ENCODE measurements around the gene WDR44.

DNA sequence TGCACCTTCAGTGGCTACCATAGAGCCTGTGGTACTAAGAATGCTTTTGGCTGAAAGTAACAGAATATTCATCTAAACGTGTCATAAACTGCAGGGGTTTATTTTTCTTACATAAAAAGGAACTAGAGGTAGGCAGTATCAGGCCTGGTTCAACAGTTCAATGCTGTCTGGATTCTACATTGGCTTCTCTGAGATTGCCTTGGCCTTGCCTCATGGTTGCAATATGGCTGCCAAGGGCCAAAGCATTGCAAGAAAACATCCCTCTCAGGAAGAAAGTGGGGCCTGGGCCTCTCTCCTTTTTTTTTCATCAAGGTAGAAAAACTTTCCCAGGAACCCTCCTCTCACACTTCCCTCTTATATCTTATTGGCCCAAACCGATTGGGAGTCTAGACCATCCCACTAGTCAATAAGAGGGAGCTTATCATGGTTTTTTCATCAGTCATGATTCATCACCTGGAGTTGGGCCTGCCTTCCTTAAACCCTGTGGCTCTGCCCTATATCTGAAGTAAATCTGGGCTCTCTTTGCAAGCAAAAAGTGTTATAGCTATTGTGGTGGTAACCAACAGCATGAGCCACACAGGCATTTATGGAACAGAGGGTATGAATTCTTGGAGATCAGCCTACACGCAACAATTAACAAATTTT is 147.9 kb downstream of the WDR44 start:
- TF ChIP-seq, protein P1, sequence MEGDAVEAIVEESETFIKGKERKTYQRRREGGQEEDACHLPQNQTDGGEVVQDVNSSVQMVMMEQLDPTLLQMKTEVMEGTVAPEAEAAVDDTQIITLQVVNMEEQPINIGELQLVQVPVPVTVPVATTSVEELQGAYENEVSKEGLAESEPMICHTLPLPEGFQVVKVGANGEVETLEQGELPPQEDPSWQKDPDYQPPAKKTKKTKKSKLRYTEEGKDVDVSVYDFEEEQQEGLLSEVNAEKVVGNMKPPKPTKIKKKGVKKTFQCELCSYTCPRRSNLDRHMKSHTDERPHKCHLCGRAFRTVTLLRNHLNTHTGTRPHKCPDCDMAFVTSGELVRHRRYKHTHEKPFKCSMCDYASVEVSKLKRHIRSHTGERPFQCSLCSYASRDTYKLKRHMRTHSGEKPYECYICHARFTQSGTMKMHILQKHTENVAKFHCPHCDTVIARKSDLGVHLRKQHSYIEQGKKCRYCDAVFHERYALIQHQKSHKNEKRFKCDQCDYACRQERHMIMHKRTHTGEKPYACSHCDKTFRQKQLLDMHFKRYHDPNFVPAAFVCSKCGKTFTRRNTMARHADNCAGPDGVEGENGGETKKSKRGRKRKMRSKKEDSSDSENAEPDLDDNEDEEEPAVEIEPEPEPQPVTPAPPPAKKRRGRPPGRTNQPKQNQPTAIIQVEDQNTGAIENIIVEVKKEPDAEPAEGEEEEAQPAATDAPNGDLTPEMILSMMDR (IDR thresholded peaks at IDR 0.05; ENCODE audit: poor library complexity), result no peak
- no peak for TF ChIP-seq EZH2phosphoT487 (IDR thresholded peaks at IDR 0.05; ENCODE audit: low read depth, severe bottlenecking, unreplicated experiment)
